GM12872 (cell line): ENCODE data around the gene IFT81.

Experiments used
- TF ChIP-seq, protein P1 (sequence below): IDR thresholded peaks from 3 replicates; pipeline ENCODE4 v1.5.1; 2011; ENCODE audit warnings: low read depth, mild to moderate bottlenecking, low read length, moderate library complexity; ENCODE audit not compliant: insufficient read depth

The IFT81 gene

DNA sequence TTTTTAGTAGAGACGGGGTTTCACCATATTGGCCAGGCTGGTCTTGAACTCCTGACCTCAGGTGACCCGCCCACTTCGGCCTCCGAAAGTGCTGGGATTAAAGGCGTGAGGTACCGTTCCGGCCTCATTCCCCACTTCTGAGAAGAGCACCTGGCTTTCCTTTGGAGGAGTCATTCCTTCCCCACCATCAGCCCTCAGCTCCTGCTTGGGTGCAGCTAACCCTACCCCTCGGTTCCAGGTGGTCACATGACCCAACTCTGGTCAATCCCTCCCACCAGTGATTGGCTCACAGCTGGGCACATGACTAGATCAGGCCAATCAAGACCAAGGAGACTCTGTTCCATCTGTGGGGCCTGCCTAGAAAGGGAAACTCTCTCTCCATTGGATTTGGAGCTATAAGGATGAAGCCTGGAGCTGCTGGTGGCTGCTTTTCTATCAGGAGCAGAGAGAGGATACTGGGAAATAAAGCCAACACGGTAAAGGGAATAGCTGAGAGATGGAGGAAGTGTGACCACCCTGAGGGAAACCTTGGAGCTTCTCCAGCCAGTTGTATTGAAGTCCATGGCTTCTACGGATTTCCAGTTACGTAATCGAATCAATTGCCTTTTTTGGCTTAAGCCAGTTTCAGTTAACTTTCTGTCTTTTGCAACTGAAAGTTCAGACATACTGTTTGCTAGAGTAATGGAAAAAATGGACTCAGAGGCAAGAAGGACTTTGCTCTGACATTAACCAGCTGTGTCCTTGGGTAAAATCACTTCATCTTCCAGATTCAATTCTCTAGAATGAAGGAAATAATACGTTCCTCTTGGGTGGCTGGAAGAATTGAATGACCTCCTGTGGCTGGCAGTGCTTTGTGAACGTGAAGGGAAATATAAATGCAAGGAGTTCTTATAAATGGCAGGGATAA is 19.7 kb upstream of the IFT81 start:
- TF ChIP-seq, protein P1, sequence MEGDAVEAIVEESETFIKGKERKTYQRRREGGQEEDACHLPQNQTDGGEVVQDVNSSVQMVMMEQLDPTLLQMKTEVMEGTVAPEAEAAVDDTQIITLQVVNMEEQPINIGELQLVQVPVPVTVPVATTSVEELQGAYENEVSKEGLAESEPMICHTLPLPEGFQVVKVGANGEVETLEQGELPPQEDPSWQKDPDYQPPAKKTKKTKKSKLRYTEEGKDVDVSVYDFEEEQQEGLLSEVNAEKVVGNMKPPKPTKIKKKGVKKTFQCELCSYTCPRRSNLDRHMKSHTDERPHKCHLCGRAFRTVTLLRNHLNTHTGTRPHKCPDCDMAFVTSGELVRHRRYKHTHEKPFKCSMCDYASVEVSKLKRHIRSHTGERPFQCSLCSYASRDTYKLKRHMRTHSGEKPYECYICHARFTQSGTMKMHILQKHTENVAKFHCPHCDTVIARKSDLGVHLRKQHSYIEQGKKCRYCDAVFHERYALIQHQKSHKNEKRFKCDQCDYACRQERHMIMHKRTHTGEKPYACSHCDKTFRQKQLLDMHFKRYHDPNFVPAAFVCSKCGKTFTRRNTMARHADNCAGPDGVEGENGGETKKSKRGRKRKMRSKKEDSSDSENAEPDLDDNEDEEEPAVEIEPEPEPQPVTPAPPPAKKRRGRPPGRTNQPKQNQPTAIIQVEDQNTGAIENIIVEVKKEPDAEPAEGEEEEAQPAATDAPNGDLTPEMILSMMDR: no peak

DNA sequence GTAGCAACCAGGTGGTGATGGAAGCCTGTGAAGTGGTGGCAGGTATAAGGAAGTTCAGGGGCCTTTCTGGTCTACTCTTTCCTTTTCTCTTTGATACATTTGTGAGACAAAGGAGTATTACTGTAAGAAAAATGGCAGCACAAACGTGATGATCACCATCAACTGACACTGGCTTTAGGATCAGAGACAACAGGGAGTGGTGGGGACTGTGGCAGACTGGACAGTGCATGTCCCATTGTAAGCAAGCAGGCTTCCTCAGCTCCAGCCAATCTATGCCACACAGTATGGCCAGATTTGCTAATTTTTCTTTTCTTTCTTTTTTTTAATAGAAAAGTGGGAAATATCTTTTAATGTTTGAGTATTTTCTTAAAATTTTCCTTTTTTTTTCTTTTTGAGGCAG is 19.0 kb upstream of the IFT81 start:
- TF ChIP-seq, protein P1: no peak

DNA sequence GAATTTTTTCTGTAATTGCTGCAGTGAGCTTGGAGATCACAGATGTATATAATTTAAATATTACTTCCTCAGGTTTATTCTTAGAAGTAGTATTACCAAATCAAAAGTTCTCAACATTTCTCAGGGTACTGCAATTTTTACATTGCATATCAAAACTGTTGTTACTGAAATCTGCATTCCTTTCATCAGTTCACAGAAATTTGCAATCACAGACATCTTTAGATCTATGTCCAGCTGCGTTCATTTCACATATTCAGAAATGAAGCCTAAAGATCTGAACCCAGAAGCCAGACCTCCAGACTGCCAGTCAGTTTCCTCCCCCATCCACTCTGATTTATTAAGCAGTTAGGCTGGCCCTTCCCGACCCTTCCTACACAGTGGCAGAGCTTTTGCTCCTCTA is 18.2 kb upstream of the IFT81 start:
- TF ChIP-seq, protein P1: no peak

DNA sequence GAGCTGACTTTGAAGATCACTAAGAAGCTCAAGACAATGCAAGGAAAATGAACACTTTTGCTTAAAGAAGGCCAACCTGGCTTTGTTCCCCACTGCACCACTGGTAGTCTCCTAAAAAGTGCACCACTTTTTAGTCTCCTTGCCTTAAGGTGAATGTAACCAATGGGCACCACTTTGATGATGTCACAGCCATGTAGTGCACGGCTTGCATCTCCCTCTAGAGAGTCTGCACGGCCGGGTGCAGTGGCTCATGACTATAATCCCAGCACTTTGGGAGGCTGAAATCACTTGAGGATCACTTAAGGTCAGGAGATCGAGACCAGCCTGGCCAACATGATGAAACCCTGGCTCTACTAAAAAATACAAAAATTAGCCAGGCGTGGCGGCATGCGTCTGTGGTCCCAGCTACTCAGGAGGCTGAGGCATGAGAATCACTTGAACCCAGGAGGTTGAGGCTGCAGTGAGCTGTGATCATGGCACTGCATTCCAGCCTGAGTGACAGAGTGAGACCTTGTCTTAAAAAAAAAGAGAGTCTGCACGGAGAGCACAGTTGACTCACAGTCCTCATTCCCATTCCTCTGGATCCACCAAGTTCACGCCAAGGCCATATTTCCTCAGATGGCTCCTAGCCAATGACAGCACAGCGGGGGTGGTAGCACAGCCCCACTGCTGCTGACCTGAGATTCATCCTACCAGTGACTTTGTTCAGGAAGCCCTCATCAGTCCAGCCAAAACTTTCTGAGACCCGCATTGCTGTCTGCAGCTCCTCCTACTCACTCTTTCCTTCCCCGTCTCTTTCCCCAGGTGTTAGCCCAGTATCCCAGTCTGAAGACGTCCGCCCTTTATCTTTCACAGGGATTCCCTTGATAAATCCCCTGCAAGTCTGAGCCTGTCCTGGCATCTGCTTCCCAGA is 16.5 kb upstream of the IFT81 start:
- TF ChIP-seq, protein P1: no peak

DNA sequence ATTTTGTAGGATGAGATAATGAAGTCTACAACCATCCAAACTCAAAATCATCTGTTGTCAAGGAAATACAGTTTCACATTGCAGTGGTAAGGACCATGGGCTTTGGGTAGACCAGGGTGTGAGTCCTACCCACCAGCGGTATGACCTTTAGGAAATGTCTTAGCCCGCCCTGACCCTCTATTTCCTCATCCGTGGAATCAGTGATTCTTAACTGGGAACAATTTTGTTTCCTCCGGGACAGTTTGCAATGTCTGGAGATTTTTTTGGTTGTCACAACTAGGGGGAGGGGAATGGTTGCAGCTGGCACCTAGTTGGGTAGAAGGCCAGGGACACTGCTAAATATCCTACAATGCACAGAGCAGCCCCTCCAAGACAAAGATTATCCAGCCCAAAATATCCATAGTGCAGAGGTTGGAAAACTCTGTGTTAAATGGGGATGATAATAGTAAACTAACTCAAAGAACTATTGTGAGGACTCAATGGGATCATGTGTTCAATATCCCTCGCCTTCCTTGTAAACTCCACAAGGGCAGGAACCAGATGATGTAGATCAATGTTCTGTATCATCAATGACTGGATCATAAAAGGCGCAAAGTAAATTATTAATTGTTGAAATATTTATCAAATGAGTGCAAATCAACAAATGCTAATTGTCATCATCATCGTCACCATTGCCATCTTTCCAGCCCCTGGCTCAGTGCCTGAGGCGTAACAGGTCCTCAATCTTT is 15.7 kb upstream of the IFT81 start:
- TF ChIP-seq, protein P1: no peak

DNA sequence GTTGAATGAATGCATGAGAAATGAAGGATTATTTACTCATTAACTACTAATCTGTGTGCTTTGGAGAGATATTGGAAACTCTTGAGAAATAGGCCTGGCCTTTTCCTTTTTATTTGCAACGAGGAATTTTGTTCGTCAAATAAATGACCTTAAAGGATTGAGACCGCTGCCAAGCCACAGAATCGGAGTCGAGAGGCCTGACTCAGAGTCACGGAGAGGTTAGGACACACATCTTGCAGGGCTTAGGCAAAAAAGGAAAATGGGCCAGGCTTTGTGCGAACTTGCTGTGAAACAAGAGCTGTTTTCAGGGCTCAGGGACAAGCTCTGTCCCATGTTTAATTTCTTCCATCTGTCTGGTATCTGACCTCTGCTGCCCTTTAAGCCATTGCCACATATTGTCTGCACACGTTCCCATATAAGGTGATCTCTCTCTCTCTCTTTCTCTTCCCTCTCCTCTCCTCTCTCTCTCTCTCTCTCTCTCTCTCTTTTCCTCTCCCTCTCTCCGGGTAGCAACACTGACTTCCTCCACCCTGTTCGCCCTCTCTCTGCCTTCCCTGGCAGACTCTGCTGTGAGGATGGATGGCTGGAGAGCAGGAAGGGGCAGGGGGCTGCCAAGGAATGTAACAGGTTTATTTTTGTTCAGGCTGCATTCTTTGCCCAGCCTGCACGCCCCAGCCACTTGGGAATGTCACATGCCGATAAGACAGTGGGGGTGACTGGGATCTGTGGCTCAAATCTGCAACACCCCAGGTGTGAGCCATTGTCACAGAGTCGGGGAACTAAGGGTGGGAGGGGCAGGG is 14.9 kb upstream of the IFT81 start:
- TF ChIP-seq, protein P1: no peak
